Caco-2 (cell line): ENCODE measurements around the gene PARP11. TPM values are rescaled to one million over a fixed set of nuclear protein-coding genes. Genes with fewer than 3 reads are reported as not detected.

Experiments
- BruUV-seq: library from RNA; stranded (reverse); fragments of 400-500 nt; replicated peaks from 2 replicates; lab custom pipeline; 2021; lab: Mats Ljungman, UMichigan
- CTCF ChIA-PET: fragments of 300-600 bp; sonication (Branson Sonifier 250); formaldehyde crosslinking; loops from one replicate; lab custom pipeline; 2022; ENCODE audit warnings: antibody characterized with exemption; lab: Charles Lee
- POLR2A ChIA-PET: fragments of 300-600 bp; sonication (Branson Sonifier 250); formaldehyde crosslinking; loops from one replicate; lab custom pipeline; 2022; ENCODE audit warnings: antibody characterized with exemption; lab: Charles Lee
- DNase-seq, 2 experiments: peaks; one replicate each; pipeline versions ENCODE4 v3.0.0 to v3.0.0-alpha.2; 2020 to 2022
- H3K27me3 ChIP-seq: replicated peaks from 2 replicates; pipeline ENCODE4 v1.6.0; 2011; ENCODE audit warnings: low read length; ENCODE audit not compliant: control insufficient read depth, insufficient read depth
- H3K36me3 ChIP-seq: 2 replicates; pipeline ENCODE4 v1.5.1; 2011; ENCODE audit warnings: low read length; ENCODE audit not compliant: control insufficient read depth, insufficient read depth
- H3K4me1 ChIP-seq: fragments of 250-450 bp; sonication (Bioruptor Pico); 2 replicates; pipeline ENCODE4 v1.5.1; 2020; ENCODE audit warnings: mild to moderate bottlenecking
- H3K4me3 ChIP-seq: 2 replicates; pipeline ENCODE4 v1.5.1; 2011; ENCODE audit warnings: low read depth, mild to moderate bottlenecking, control low read depth, low read length
- H3K9me3 ChIP-seq: fragments of 250-450 bp; sonication (Bioruptor Pico); 2 replicates; pipeline ENCODE4 v1.5.1; 2020; ENCODE audit warnings: mild to moderate bottlenecking, moderate library complexity
- H3K27ac Mint-ChIP-seq: one replicate; pipeline ENCODE4 v1.8.0; 2022; ENCODE audit warnings: mixed read lengths; ENCODE audit not compliant: unreplicated experiment
- H3K27me3 Mint-ChIP-seq: one replicate; pipeline ENCODE4 v1.8.0; 2022; ENCODE audit warnings: mixed read lengths; ENCODE audit not compliant: insufficient read depth, unreplicated experiment
- H3K36me3 Mint-ChIP-seq: one replicate; pipeline ENCODE4 v1.8.0; 2022; ENCODE audit warnings: mild to moderate bottlenecking, mixed read lengths; ENCODE audit not compliant: insufficient read depth, unreplicated experiment
- H3K4me1 Mint-ChIP-seq: one replicate; pipeline ENCODE4 v1.8.0; 2022; ENCODE audit warnings: low read depth, mixed read lengths; ENCODE audit not compliant: unreplicated experiment
- H3K4me3 Mint-ChIP-seq: one replicate; pipeline ENCODE4 v1.8.0; 2022; ENCODE audit warnings: mild to moderate bottlenecking, moderate library complexity, mixed read lengths; ENCODE audit not compliant: unreplicated experiment
- H3K9me3 Mint-ChIP-seq: one replicate; pipeline ENCODE4 v1.8.0; 2022; ENCODE audit warnings: mixed read lengths; ENCODE audit not compliant: unreplicated experiment
- intact Hi-C: fragments of 100-400 bp; cut with micrococcal nuclease; formaldehyde crosslinking; loops from one replicate; pipeline ENCODE4 v1.10.0; 2022; ENCODE audit not compliant: unreplicated experiment
- total RNA-seq: library from RNA; stranded (reverse); gene quantifications from 2 replicates; pipeline ENCODE4 v1.2.3, GENCODE V29; 2022
- TF ChIP-seq, protein P1 (sequence below), 2 experiments: fragments of 200-600 bp in 1 of 2; IDR thresholded peaks; 1 replicate in 1 of 2; 2 replicates in 1 of 2; pipeline versions ENCODE4 v1.5.1 to v1.8.0; 2011 to 2022; ENCODE audit warnings: antibody characterized with exemption in 1 of 2, control low read depth in 1 of 2, inconsistent platforms in 1 of 2, low read depth in 1 of 2, low read length in 1 of 2, mild to moderate bottlenecking in 1 of 2, moderate library complexity in 1 of 2; ENCODE audit not compliant: insufficient read depth in 1 of 2, severe bottlenecking in 1 of 2, unreplicated experiment in 1 of 2

The PARP11 gene
- total RNA-seq, 1 experiment from 2014 or later: 18.1 TPM

DNA sequence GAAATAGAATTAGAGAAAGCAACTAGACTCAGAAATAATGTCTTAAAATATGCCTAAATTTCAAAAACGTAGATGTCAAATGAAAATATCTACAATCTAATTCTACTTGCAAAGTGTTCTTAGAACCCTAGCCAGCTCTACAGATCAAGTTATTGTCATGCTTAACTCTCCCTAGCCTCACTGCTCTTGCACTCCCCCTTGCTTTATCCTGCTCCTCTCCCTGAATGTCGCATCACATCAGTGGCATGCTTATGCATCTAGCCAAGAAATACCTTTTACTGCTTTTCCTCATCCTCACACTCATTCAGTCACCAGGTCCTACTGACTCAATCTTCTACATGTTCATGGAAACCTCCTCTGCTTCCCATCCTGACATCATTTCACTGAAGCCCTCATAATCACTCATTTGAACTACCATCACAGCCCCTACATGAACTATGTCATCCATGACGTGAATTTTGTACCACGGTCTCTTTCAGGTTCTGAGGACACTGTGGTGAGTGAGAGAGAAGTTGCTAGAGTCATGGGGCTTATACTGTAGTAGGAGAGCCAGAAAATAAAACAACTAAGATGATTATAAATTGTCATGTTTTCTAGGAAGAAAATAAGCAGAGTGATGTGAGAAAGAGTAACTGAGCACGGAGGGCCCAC is 97.7 kb downstream of the PARP11 start:
- Histone ChIP-seq H3K9me3 (no peaks in the 10 kb centered on the region), H3K4me3 (no peak overlapping the region), H3K36me3 (no peaks in the 10 kb centered on the region), H3K4me1 (no peaks in the 10 kb centered on the region), H3K27me3 (0 out of 2 replicates have a peak, but pooled peaks cover 1% of the 10 kb centered on the region)
- ChIA-PET POLR2A (no interaction called here), CTCF (interaction anchor here (2.1 to 2.3 kb wide), 2 partner anchors 29 to 475 kb away, joined by 8 to 18 read pairs; no protein-coding TSS in a partner anchor)
- no peaks in the 10 kb centered on the region for H3K4me1 Mint-ChIP-seq
- no peaks in the 10 kb centered on the region for H3K36me3 Mint-ChIP-seq
- no peak for DNase-seq
- no peak overlapping the region for H3K4me3 Mint-ChIP-seq
- intact Hi-C loops: loop anchor here (10.0 kb wide), 1 partner anchor 281 kb away; the partner anchor contains the start of gene PRMT8
- H3K9me3 Mint-ChIP-seq: no peaks in the 10 kb centered on the region
- peaks cover 13% of the 10 kb centered on the region for H3K27me3 Mint-ChIP-seq
- H3K27ac Mint-ChIP-seq: no peak overlapping the region
- TF ChIP-seq, protein P1, sequence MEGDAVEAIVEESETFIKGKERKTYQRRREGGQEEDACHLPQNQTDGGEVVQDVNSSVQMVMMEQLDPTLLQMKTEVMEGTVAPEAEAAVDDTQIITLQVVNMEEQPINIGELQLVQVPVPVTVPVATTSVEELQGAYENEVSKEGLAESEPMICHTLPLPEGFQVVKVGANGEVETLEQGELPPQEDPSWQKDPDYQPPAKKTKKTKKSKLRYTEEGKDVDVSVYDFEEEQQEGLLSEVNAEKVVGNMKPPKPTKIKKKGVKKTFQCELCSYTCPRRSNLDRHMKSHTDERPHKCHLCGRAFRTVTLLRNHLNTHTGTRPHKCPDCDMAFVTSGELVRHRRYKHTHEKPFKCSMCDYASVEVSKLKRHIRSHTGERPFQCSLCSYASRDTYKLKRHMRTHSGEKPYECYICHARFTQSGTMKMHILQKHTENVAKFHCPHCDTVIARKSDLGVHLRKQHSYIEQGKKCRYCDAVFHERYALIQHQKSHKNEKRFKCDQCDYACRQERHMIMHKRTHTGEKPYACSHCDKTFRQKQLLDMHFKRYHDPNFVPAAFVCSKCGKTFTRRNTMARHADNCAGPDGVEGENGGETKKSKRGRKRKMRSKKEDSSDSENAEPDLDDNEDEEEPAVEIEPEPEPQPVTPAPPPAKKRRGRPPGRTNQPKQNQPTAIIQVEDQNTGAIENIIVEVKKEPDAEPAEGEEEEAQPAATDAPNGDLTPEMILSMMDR (IDR thresholded peaks at IDR 0.05; ENCODE audit: insufficient read depth in 1 of 2, low read depth in 1 of 2, low read length in 1 of 2, severe bottlenecking in 1 of 2, unreplicated experiment in 1 of 2): no peak
- BruUV-seq: no TSS peak

DNA sequence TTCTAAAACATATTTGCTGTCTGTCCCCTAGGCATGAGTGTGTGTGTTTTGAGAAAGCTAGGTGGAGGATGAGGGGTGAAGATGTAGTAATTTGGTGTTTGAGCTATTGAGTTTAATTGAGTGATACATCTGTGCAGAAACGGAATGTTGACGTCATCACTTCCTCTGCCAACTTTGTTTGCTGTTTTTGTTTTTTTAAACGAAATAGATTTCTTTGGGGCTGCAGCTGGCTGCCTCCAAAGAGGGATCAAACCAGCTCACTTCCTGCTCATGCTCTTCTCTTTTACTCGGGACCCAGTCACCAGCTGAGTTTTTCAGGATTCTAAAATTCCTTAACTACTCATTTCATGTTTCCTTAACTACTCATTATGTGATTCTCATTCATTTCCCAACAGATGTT is 100.8 kb downstream of the PARP11 start:
- Histone ChIP-seq H3K27me3 (0 out of 2 replicates have a peak, but pooled peaks cover 1% of the 10 kb centered on the region), H3K36me3 (no peaks in the 10 kb centered on the region), H3K9me3 (no peaks in the 10 kb centered on the region), H3K4me3 (no peak overlapping the region), H3K4me1 (no peaks in the 10 kb centered on the region)
- ChIA-PET CTCF (interaction anchor here (0.6 to 1.6 kb wide), 3 partner anchors 19 to 473 kb away, joined by 3 to 5 read pairs (median 4); partner anchors contain the start of gene CRACR2A), POLR2A (no interaction called here)
- intact Hi-C loops: loop anchor here (10.0 kb wide), 1 partner anchor 278 kb away; the partner anchor contains the start of gene PRMT8
- Mint-ChIP-seq H3K27ac (no peak overlapping the region), H3K4me1 (no peaks in the 10 kb centered on the region), H3K36me3 (peaks cover 6% of the 10 kb centered on the region), H3K4me3 (no peak overlapping the region), H3K27me3 (peaks cover 10% of the 10 kb centered on the region), H3K9me3 (no peaks in the 10 kb centered on the region)
- DNase-seq: no peak
- BruUV-seq: no TSS peak
- TF ChIP-seq, protein P1 (IDR thresholded peaks at IDR 0.05; ENCODE audit: insufficient read depth in 1 of 2, low read depth in 1 of 2, low read length in 1 of 2, severe bottlenecking in 1 of 2, unreplicated experiment in 1 of 2): no peak

DNA sequence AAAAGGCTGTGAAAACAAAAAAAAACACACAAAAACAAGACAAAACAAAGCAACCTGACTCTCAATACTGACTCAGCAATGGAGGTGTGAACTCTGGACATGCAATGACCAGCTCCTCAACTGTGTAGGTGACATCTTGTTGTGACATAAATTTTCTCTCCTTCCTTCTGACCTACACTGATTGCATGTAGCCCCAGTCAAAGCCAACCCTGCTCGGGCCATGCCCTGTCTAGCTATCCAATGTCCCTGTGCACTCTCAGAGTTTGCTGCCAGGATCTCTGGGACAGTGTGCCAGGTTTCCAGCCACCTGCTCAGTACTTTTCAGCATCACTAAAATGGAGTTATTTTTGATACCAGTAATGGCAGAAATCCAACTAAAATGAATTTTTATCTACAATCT is 101.3 kb downstream of the PARP11 start:
- DNase-seq: no peak
- Mint-ChIP-seq H3K27me3 (peaks cover 10% of the 10 kb centered on the region), H3K4me3 (no peak overlapping the region), H3K9me3 (no peaks in the 10 kb centered on the region), H3K4me1 (no peaks in the 10 kb centered on the region), H3K27ac (no peak overlapping the region), H3K36me3 (peaks cover 6% of the 10 kb centered on the region)
- POLR2A ChIA-PET: no interaction called here
- Histone ChIP-seq H3K36me3 (no peaks in the 10 kb centered on the region), H3K27me3 (0 out of 2 replicates have a peak, but pooled peaks cover 1% of the 10 kb centered on the region), H3K9me3 (no peaks in the 10 kb centered on the region), H3K4me1 (no peaks in the 10 kb centered on the region), H3K4me3 (no peak overlapping the region)
- intact Hi-C loops: loop anchor here (10.0 kb wide), 1 partner anchor 277 kb away; the partner anchor contains the start of gene PRMT8
- CTCF ChIA-PET: interaction anchor here (0.7 to 1.6 kb wide), 3 partner anchors 19 to 472 kb away, joined by 3 to 4 read pairs (median 3); partner anchors contain the start of gene CRACR2A
- TF ChIP-seq, protein P1 (IDR thresholded peaks at IDR 0.05; ENCODE audit: insufficient read depth in 1 of 2, low read depth in 1 of 2, low read length in 1 of 2, severe bottlenecking in 1 of 2, unreplicated experiment in 1 of 2): no peak
- no TSS peak for BruUV-seq
